Measurements from ENCODE around the gene RAD1. TPM values are rescaled to one million over a fixed set of nuclear protein-coding genes. Genes with fewer than 3 reads are reported as not detected.

Gene RAD1
- total RNA-seq, 4 donors from 2014 or later = 5.1 to 36.2 (median 25.0) TPM

GRCh38 chr5:34905564-34905963 is 9.7 kb downstream of the RAD1 start:
- TF ChIP-seq POLR2A (IDR thresholded peaks at IDR 0.05) = no peak
- peak in 2 of 4 experiments; percentile 13 to 33 for TF ChIP-seq CTCF (IDR thresholded peaks at IDR 0.05)
- no peak for DNase-seq
- Histone ChIP-seq H3K27me3 (peaks cover 0 to 2% of the 10 kb centered on the region in 2 donors), H3K27ac (no peak overlapping the region), H3K4me3 (no peak overlapping the region), H3K9me3 (no peaks in the 10 kb centered on the region), H3K4me1 (no peaks in the 10 kb centered on the region), H3K36me3 (no peaks in the 10 kb centered on the region)
- intact Hi-C loops (cut with DNase I; ENCODE audit: low total_unique reads) = no loop called here

- DNase-seq = no peak
- peaks cover 0 to 2% of the 10 kb centered on the region in 2 donors for H3K27me3 ChIP-seq
- no peak overlapping the region for H3K4me3 ChIP-seq
- H3K27ac ChIP-seq = no peak overlapping the region
- TF ChIP-seq POLR2A (IDR thresholded peaks at IDR 0.05) (no peak), CTCF (IDR thresholded peaks at IDR 0.05) (no peak)
- no peaks in the 10 kb centered on the region for H3K4me1 ChIP-seq
- intact Hi-C loops (cut with DNase I; ENCODE audit: low total_unique reads) = no loop called here
- H3K9me3 ChIP-seq = no peaks in the 10 kb centered on the region
- no peaks in the 10 kb centered on the region for H3K36me3 ChIP-seq
These were observed 12.0 kb downstream of the RAD1 start for GRCh38 chr5:34903260-34903659.

DNA sequence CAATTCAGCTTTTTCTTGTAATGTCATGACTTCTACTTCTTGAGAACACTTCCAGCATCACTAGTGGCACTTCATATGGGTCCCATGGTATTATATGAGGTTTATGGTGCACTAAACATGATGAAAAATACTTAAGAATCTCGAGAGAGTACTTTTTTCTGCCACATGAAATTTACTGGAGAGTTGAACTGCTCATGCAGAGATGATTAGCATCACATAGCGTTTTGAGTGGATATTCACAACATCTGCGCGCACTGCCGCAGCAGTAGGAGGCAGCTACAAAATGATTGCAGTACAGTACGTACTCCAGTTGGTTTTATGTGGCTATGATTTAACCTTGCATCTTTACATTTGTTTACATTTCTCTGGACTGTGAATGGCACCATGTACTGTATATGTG is 14.7 kb downstream of the RAD1 start:
- H3K27me3 ChIP-seq = peaks cover 0 to 2% of the 10 kb centered on the region in 2 donors
- H3K36me3 ChIP-seq = no peaks in the 10 kb centered on the region
- DNase-seq = no peak
- no peak overlapping the region for H3K27ac ChIP-seq
- no peak overlapping the region for H3K4me3 ChIP-seq
- no peaks in the 10 kb centered on the region for H3K4me1 ChIP-seq
- TF ChIP-seq POLR2A (IDR thresholded peaks at IDR 0.05) (no peak), CTCF (IDR thresholded peaks at IDR 0.05) (no peak)
- intact Hi-C loops (cut with DNase I; ENCODE audit: low total_unique reads) = no loop called here
- H3K9me3 ChIP-seq = no peaks in the 10 kb centered on the region

DNA sequence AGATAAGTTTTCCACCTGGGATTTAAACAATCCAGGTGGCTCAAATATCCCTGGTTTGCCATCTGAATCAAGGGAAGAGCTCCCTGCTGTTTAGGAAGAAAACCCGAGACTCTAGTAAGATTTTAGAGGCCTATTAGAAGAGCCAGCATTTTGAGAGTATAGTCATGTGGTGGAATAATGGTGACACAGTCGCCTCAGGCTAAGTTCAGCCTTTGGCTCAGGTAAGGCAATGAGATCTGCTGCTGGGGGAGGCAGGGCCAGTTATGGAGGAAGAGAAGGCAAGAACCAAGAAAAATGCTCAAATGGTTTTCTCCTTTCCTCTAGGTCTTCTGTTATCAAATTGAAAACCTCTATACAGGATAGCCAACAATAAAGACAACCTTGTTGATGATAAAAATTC is 16.2 kb downstream of the RAD1 start:
- Histone ChIP-seq H3K27ac (no peak overlapping the region), H3K27me3 (peaks cover 0 to 2% of the 10 kb centered on the region in 2 donors), H3K36me3 (no peaks in the 10 kb centered on the region), H3K9me3 (no peaks in the 10 kb centered on the region), H3K4me3 (no peak overlapping the region), H3K4me1 (no peaks in the 10 kb centered on the region)
- intact Hi-C loops (cut with DNase I; ENCODE audit: low total_unique reads) = loop anchor here (5.0 kb wide), 2 partner anchors 377 to 422 kb away; no protein-coding TSS in a partner anchor
- DNase-seq = no peak
- no peak for TF ChIP-seq CTCF (IDR thresholded peaks at IDR 0.05)
- TF ChIP-seq POLR2A (IDR thresholded peaks at IDR 0.05) = no peak

DNA sequence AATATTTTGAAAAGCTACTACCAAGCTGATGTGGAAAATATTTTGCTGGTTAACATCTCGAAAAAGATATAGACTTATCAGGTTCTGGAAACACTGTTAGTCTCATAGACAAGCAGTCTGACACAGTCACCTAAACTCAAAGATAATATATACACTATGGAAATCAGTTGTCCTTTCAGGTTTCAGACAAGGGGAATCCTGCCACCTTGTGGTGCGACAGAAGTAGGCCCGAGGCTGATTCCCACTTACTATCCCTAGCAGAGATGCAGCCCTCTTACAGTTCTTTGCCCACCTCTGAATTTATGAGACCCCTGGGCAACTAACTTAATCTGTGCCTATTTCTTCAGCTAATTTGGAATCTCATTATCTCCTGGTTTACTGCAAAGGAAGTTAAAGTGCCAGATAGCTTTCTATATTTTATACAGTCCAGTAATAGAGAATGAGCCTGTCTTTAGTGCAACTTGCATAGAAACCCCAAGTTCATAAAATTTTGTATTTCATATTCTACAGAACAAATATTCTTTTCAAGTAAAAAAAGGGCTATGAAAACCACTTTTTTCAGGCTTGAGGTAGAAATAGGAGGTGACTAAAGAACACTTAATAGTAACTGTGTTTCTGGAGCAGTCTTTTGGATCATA is 16.9 kb downstream of the RAD1 start:
- Histone ChIP-seq H3K27me3 (peaks cover 0 to 2% of the 10 kb centered on the region in 2 donors), H3K36me3 (no peaks in the 10 kb centered on the region), H3K4me1 (no peaks in the 10 kb centered on the region), H3K27ac (no peak overlapping the region), H3K4me3 (no peak overlapping the region), H3K9me3 (no peaks in the 10 kb centered on the region)
- intact Hi-C loops (cut with DNase I; ENCODE audit: low total_unique reads) = loop anchor here (5.0 kb wide), 2 partner anchors 376 to 421 kb away; no protein-coding TSS in a partner anchor
- TF ChIP-seq POLR2A (IDR thresholded peaks at IDR 0.05) (no peak), CTCF (IDR thresholded peaks at IDR 0.05) (peak; percentile 82 to 92 (median 85))
- peak; percentile 71 to 77 for DNase-seq
